ACC112 (cell line): ENCODE data around the gene THRA.

Experiments
- H2AFZ ChIP-seq: fragments of 200-600 bp; sonication (generic); one replicate; pipeline ENCODE4 v1.6.0; 2017; ENCODE audit warnings: antibody characterized with exemption, low read length; ENCODE audit not compliant: unreplicated experiment
- H3K27ac ChIP-seq: fragments of 200-600 bp; sonication (generic); 2 replicates; pipeline ENCODE4 v1.5.1; 2014; ENCODE audit warnings: low read depth, mild to moderate bottlenecking, antibody characterized with exemption, low read length, moderate library complexity
- H3K27me3 ChIP-seq: fragments of 200-600 bp; sonication (generic); 2 replicates; pipeline ENCODE4 v1.6.1; 2014; ENCODE audit warnings: mild to moderate bottlenecking, antibody characterized with exemption, low read length, moderate library complexity, mixed read lengths; ENCODE audit not compliant: insufficient read depth
- H3K36me3 ChIP-seq: fragments of 200-600 bp; sonication (generic); 2 replicates; pipeline ENCODE4 v1.6.1; 2016; ENCODE audit warnings: mild to moderate bottlenecking, antibody characterized with exemption, low read length, moderate library complexity, mixed read lengths; ENCODE audit not compliant: insufficient read depth
- H3K4me1 ChIP-seq: fragments of 200-600 bp; sonication (generic); one replicate; pipeline ENCODE4 v1.6.1; 2016; ENCODE audit warnings: low read length, mixed read lengths; ENCODE audit not compliant: insufficient read depth, unreplicated experiment, control insufficient read depth
- H3K4me3 ChIP-seq: fragments of 200-600 bp; sonication (generic); 2 replicates; pipeline ENCODE4 v1.5.1; 2014; ENCODE audit warnings: mild to moderate bottlenecking, low read depth, low read length
- H3K79me2 ChIP-seq: fragments of 200-600 bp; sonication (generic); one replicate; pipeline ENCODE4 v1.6.0; 2016; ENCODE audit warnings: low read length; ENCODE audit not compliant: control insufficient read depth, unreplicated experiment, insufficient read depth

Gene THRA

GRCh38 chr17:40062329-40063186 lies at the start of gene THRA:
Gene THRA, plus strand, starts transcription at chr17:40062965. Its CDS starts 11,524 bp downstream, at chr17:40074489.
- H2AFZ ChIP-seq = peak within 1 kb of the TSS; percentile 91
- no peaks in the 10 kb centered on the region for H3K36me3 ChIP-seq
- H3K4me1 ChIP-seq = peaks cover 35% of the 10 kb centered on the region
- H3K27me3 ChIP-seq = no peaks in the 10 kb centered on the region
- H3K27ac ChIP-seq = no peak within 1 kb of the TSS
- H3K79me2 ChIP-seq = peaks cover 36% of the 10 kb centered on the region
- H3K4me3 ChIP-seq = peak within 1 kb of the TSS; percentile 98

DNA sequence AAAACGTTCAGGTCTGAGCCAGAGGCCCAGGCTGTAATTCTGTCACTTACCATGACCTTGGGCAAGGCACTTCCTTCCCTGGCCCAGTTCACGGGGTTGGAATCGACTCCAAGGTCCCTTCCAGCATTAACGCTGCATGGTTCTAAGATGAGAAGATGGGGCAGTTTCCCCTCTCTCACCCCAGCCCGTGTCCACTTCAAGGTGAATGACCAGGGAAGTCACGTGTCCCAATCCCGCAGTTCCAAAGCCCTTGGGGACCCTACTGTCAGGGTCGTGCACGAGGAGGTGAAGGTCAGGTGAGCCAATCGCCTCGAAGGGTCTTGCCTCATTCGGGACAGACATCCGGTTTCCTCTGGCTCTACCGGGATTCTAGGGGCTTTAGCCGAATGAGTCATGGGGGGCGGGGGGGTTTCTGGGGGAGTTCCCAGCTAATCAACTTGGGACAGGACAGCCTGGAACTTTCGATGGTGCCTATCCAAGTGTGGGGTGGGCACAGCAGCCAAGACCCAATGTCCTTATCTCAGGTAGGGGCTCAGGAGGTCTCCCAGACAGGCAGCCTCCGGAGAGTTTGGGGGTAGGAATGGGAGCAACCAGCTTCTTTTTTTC lies 48.3 kb upstream of the THRA start:
- Histone ChIP-seq H3K27me3 (no peaks in the 10 kb centered on the region), H3K4me3 (peak overlapping the region; percentile 10; the same call in 1 of the 2 replicates), H2AFZ (no peak overlapping the region), H3K36me3 (no peaks in the 10 kb centered on the region), H3K79me2 (no peaks in the 10 kb centered on the region), H3K4me1 (peaks cover 52% of the 10 kb centered on the region), H3K27ac (peak overlapping the region; percentile 79)

DNA sequence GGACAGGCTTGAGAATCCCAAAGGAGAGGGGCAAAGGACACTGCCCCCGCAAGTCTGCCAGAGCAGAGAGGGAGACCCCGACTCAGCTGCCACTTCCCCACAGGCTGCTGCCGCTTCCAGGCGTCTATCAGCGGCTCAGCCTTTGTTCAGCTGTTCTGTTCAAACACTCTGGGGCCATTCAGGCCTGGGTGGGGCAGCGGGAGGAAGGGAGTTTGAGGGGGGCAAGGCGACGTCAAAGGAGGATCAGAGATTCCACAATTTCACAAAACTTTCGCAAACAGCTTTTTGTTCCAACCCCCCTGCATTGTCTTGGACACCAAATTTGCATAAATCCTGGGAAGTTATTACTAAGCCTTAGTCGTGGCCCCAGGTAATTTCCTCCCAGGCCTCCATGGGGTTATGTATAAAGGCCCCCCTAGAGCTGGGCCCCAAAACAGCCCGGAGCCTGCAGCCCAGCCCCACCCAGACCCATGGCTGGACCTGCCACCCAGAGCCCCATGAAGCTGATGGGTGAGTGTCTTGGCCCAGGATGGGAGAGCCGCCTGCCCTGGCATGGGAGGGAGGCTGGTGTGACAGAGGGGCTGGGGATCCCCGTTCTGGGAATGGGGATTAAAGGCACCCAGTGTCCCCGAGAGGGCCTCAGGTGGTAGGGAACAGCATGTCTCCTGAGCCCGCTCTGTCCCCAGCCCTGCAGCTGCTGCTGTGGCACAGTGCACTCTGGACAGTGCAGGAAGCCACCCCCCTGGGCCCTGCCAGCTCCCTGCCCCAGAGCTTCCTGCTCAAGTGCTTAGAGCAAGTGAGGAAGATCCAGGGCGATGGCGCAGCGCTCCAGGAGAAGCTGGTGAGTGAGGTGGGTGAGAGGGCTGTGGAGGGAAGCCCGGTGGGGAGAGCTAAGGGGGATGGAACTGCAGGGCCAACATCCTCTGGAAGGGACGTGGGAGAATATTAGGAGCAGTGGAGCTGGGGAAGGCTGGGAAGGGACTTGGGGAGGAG lies 47.5 kb upstream of the THRA start, which contains the start of gene CSF3:
CSF3 (plus strand) TSS at position 436 of the 993 bp plus-strand sequence; CDS start at position 471, 35 bp downstream.
- Histone ChIP-seq H2AFZ (no peak within 1 kb of the TSS), H3K79me2 (peaks cover 2% of the 10 kb centered on the region), H3K27ac (peak within 1 kb of the TSS; percentile 79)

DNA sequence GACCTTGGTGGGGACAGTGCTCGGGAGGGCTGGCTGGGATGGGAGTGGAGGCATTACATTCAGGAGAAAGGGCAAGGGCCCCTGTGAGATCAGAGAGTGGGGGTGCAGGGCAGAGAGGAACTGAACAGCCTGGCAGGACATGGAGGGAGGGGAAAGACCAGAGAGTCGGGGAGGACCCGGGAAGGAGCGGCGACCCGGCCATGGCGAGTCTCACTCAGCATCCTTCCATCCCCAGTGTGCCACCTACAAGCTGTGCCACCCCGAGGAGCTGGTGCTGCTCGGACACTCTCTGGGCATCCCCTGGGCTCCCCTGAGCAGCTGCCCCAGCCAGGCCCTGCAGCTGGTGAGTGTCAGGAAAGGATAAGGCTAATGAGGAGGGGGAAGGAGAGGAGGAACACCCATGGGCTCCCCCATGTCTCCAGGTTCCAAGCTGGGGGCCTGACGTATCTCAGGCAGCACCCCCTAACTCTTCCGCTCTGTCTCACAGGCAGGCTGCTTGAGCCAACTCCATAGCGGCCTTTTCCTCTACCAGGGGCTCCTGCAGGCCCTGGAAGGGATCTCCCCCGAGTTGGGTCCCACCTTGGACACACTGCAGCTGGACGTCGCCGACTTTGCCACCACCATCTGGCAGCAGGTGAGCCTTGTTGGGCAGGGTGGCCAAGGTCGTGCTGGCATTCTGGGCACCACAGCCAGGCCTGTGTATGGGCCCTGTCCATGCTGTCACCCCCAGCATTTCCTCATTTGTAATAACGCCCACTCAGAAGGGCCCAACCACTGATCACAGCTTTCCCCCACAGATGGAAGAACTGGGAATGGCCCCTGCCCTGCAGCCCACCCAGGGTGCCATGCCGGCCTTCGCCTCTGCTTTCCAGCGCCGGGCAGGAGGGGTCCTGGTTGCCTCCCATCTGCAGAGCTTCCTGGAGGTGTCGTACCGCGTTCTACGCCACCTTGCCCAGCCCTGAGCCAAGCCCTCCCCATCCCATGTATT lies 46.5 kb upstream of the THRA start:
- H3K4me1 ChIP-seq = peaks cover 70% of the 10 kb centered on the region
- no peak overlapping the region for H2AFZ ChIP-seq
- H3K36me3 ChIP-seq = no peaks in the 10 kb centered on the region
- 0 out of 2 replicates have a peak overlapping the region, but pooled peaks have one; percentile 11 for H3K4me3 ChIP-seq
- H3K27me3 ChIP-seq = no peaks in the 10 kb centered on the region
- H3K27ac ChIP-seq = peak overlapping the region; percentile 88
- H3K79me2 ChIP-seq = peaks cover 2% of the 10 kb centered on the region

More for the DNA sequence above, 47.5 kb upstream of the THRA start, which contains the start of gene CSF3:
- Histone ChIP-seq H3K4me1 (peaks cover 60% of the 10 kb centered on the region), H3K27me3 (no peaks in the 10 kb centered on the region), H3K4me3 (peak within 1 kb of the TSS; percentile 11; the same call in 1 of the 2 replicates), H3K36me3 (no peaks in the 10 kb centered on the region)

GRCh38 chr17:40017422-40018080 lies 45.2 kb upstream of the THRA start:
- H2AFZ ChIP-seq = no peak overlapping the region
- no peaks in the 10 kb centered on the region for H3K27me3 ChIP-seq
- H3K36me3 ChIP-seq = no peaks in the 10 kb centered on the region
- no peak overlapping the region for H3K4me3 ChIP-seq
- H3K4me1 ChIP-seq = peaks cover 83% of the 10 kb centered on the region
- H3K27ac ChIP-seq = peak overlapping the region; percentile 88
- peaks cover 2% of the 10 kb centered on the region for H3K79me2 ChIP-seq

GRCh38 chr17:40018211-40019121 lies 44.3 kb upstream of the THRA start:
- peak overlapping the region; percentile 88 for H3K27ac ChIP-seq
- no peaks in the 10 kb centered on the region for H3K36me3 ChIP-seq
- H2AFZ ChIP-seq = no peak overlapping the region

GRCh38 chr17:40019140-40019991 lies 43.4 kb upstream of the THRA start:
- H3K36me3 ChIP-seq = no peaks in the 10 kb centered on the region
- H3K4me3 ChIP-seq = peak overlapping the region; percentile 52
- H3K4me1 ChIP-seq = peaks cover 97% of the 10 kb centered on the region
- no peaks in the 10 kb centered on the region for H3K27me3 ChIP-seq
- peaks cover 2% of the 10 kb centered on the region for H3K79me2 ChIP-seq
- no peak overlapping the region for H2AFZ ChIP-seq
- peak overlapping the region; percentile 88 for H3K27ac ChIP-seq

More at GRCh38 chr17:40018211-40019121, 44.3 kb upstream of the THRA start:
- Histone ChIP-seq H3K79me2 (peaks cover 2% of the 10 kb centered on the region), H3K27me3 (no peaks in the 10 kb centered on the region), H3K4me3 (peak overlapping the region; percentile 52), H3K4me1 (peaks cover 92% of the 10 kb centered on the region)

DNA sequence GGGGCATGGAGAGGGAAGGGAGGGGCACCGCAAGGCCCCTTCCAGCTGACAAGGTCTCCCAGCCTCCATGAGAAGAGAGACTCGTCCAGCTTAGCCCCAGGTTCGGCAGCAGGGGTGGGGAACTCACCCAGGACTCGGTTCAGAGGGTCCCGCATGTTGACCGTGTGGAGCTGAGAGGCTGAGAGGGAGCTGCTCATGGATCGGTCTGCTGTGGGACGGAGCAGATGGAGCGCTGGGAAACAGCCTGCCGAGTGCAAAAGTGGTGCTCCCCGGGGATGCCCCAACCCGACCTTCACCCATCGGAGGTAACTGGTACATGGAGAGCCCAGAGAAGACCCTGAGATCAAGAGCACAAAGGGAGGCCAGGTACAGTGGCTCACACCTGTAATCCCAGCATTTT lies 42.6 kb upstream of the THRA start:
- Histone ChIP-seq H3K4me3 (no peak overlapping the region), H3K36me3 (no peaks in the 10 kb centered on the region), H3K79me2 (peaks cover 2% of the 10 kb centered on the region), H3K27me3 (no peaks in the 10 kb centered on the region), H3K4me1 (peaks cover 96% of the 10 kb centered on the region), H3K27ac (peak overlapping the region; percentile 88), H2AFZ (no peak overlapping the region)
